HG03520 (cell line): ENCODE data around the gene SEPTIN10.

ENCODE experiments used
- ATAC-seq: cut with Tn5 transposase; IDR thresholded peaks from one replicate; pipeline ENCODE4 v1.9.1; 2021; ENCODE audit warnings: mild to moderate bottlenecking, moderate library complexity; ENCODE audit not compliant: unreplicated experiment

SEPTIN10 gene

GRCh38 chr2:109501461-109501860, 112.3 kb downstream of the SEPTIN10 start:
- no peak for ATAC-seq

GRCh38 chr2:109500910-109501309, 112.9 kb downstream of the SEPTIN10 start:
- no peak for ATAC-seq

- no peak for ATAC-seq
Observed at GRCh38 chr2:109499566-109499965, 114.2 kb downstream of the SEPTIN10 start.

GRCh38 chr2:109498906-109499305, 114.9 kb downstream of the SEPTIN10 start:
- ATAC-seq = no peak

- no peak for ATAC-seq
Observed at GRCh38 chr2:109497911-109498870, 115.6 kb downstream of the SEPTIN10 start.

- ATAC-seq = no peak
Observed at GRCh38 chr2:109497463-109497862, 116.3 kb downstream of the SEPTIN10 start.

- no peak for ATAC-seq
Observed at GRCh38 chr2:109494351-109494750, 119.4 kb downstream of the SEPTIN10 start.

GRCh38 chr2:109493176-109493935, 120.4 kb downstream of the SEPTIN10 start:
- no peak for ATAC-seq
